HepG2 (cell line): Measurements from ENCODE around the gene ABHD1. TPM values are rescaled to one million over a fixed set of nuclear protein-coding genes. Genes with fewer than 3 reads are reported as not detected.

Source experiments
- ATAC-seq: fragments of 200-7000 bp; cut with Tn5 transposase; 3 replicates; pipeline ENCODE4 v1.9.1; 2020; ENCODE audit warnings: mild to moderate bottlenecking, moderate library complexity
- BruUV-seq: library from RNA; stranded (reverse); fragments of 400-500 nt; replicated peaks from 2 replicates; lab custom pipeline; 2021; lab: Mats Ljungman, UMichigan
- CTCF ChIA-PET: fragments of 300-600 bp; formaldehyde crosslinking; extraction: SDS; loops from one replicate; lab custom pipeline; 2021; ENCODE audit warnings: low total read pairs, inconsistent platforms, low intra/inter-chr PET ratio; lab: Yijun Ruan, JAX
- POLR2A ChIA-PET: fragments of 350-600 bp; sonication (Branson Sonifier 250); formaldehyde crosslinking; loops from one replicate; lab custom pipeline; 2020; ENCODE audit warnings: antibody characterized with exemption, inconsistent platforms; lab: Yijun Ruan, JAX
- DNase-seq: peaks from one replicate; pipeline ENCODE4 v3.0.0-alpha.2; 2015; ENCODE audit warnings: low spot score
- FAIRE-seq: peaks from 3 replicates; lab custom pipeline; 2011; peaks lifted over from hg19 to GRCh38; lab: Jason Lieb, UNC
- H2AFZ ChIP-seq: one replicate; pipeline ENCODE4 v1.6.1; 2011; ENCODE audit warnings: low read length, inconsistent platforms
- H3K27ac ChIP-seq: fragments of 300-600 bp; 3 replicates; pipeline ENCODE4 v1.8.0; 2011; ENCODE audit warnings: mixed run types, mild to moderate bottlenecking, mixed read lengths, low read length, inconsistent platforms; ENCODE audit not compliant: insufficient read depth; ENCODE audit errors: extremely low read length
- H3K27me3 ChIP-seq, 2 experiments: fragments of 200-600 bp in 1 of 2; 2 replicates in 1 of 2; 3 replicates in 1 of 2; pipeline versions ENCODE4 v1.6.0 to v1.8.0; 2011; ENCODE audit warnings: low read length in 2 of 2, mild to moderate bottlenecking in 2 of 2, moderate library complexity in 2 of 2, inconsistent platforms in 1 of 2; ENCODE audit not compliant: insufficient read depth in 2 of 2, control insufficient read depth in 1 of 2
- H3K36me3 ChIP-seq, 2 experiments: fragments of 200-600 bp in 1 of 2; replicated peaks in 1 of 2; 2 replicates in 1 of 2; 3 replicates in 1 of 2; pipeline versions ENCODE4 v1.5.1 to v1.8.0; 2011; ENCODE audit warnings: low read length in 2 of 2, inconsistent platforms in 1 of 2; ENCODE audit not compliant: insufficient read depth in 2 of 2, control insufficient read depth in 1 of 2
- H3K4me1 ChIP-seq: 2 replicates; pipeline ENCODE4 v1.5.1; 2012; ENCODE audit warnings: low read length, inconsistent platforms; ENCODE audit not compliant: insufficient read depth
- H3K4me2 ChIP-seq: 2 replicates; pipeline ENCODE4 v1.6.0; 2011; ENCODE audit warnings: low read depth, low read length, inconsistent platforms
- H3K4me3 ChIP-seq, 3 experiments: fragments of 200-600 bp in 1 of 3; sonication (generic), shearing (Covaris generic) in 1 of 3; replicated peaks in 1 of 3; 2 replicates each; pipeline ENCODE4 v1.5.1; 2011 to 2016; ENCODE audit warnings: low read length in 3 of 3, inconsistent platforms in 2 of 3, low read depth in 2 of 3, mild to moderate bottlenecking in 2 of 3, control low read depth in 1 of 3, mixed read lengths in 1 of 3; ENCODE audit not compliant: insufficient read depth in 1 of 3
- H3K79me2 ChIP-seq: one replicate; pipeline ENCODE4 v1.6.1; 2011; ENCODE audit warnings: low read length, inconsistent platforms; ENCODE audit not compliant: insufficient read depth
- H3K9ac ChIP-seq: 2 replicates; pipeline ENCODE4 v1.6.0; 2011; ENCODE audit warnings: mild to moderate bottlenecking, low read depth, low read length, inconsistent platforms; ENCODE audit not compliant: insufficient read depth
- H3K9me3 ChIP-seq: 2 replicates; pipeline ENCODE4 v1.5.1; 2012; ENCODE audit warnings: mild to moderate bottlenecking, low read length
- H4K20me1 ChIP-seq: 2 replicates; pipeline ENCODE4 v1.6.0; 2011; ENCODE audit warnings: inconsistent platforms, mild to moderate bottlenecking, low read length, moderate library complexity; ENCODE audit not compliant: insufficient read depth
- GABPB1 ChIP-seq: IDR thresholded peaks from 2 replicates; pipeline ENCODE4 v1.6.1; 2016; ENCODE audit warnings: mild to moderate bottlenecking, missing genetic modification reagents, moderate library complexity, missing compliant biosample characterization
- GFI1 ChIP-seq: sonication (generic); formaldehyde crosslinking; IDR thresholded peaks from 2 replicates; pipeline ENCODE4 v1.5.0; 2020; ENCODE audit warnings: missing genetic modification reagents, mild to moderate bottlenecking, borderline replicate concordance
- NFIB ChIP-seq: sonication (generic); formaldehyde crosslinking; IDR thresholded peaks from 2 replicates; pipeline ENCODE4 v1.9.0; 2021; ENCODE audit warnings: missing genetic modification reagents, mild to moderate bottlenecking, borderline replicate concordance
- PHB2 ChIP-seq: fragments of 450-650 bp; IDR thresholded peaks from 2 replicates; pipeline ENCODE4 v1.6.1; 2018; ENCODE audit not compliant: partially characterized antibody
- PHF21A ChIP-seq: sonication (generic); formaldehyde crosslinking; IDR thresholded peaks from 2 replicates; pipeline ENCODE4 v1.5.0; 2020; ENCODE audit warnings: mild to moderate bottlenecking, missing genetic modification reagents
- PTBP1 ChIP-seq: fragments of 200-400 bp; formaldehyde crosslinking; IDR thresholded peaks from 2 replicates; pipeline ENCODE4 v1.6.1; 2018; ENCODE audit warnings: low read length, low read depth; ENCODE audit not compliant: poor library complexity, severe bottlenecking
- RBM39 ChIP-seq: fragments of 200-400 bp; formaldehyde crosslinking; IDR thresholded peaks from one replicate; pipeline ENCODE4 v1.6.1; 2018; ENCODE audit warnings: antibody characterized with exemption, mild to moderate bottlenecking, low read depth, low read length; ENCODE audit not compliant: poor library complexity, severe bottlenecking
- SIX1 ChIP-seq: sonication (generic); formaldehyde crosslinking; IDR thresholded peaks from 2 replicates; pipeline ENCODE4 v1.4.0; 2020; ENCODE audit warnings: missing genetic modification reagents, borderline replicate concordance
- SMARCE1 ChIP-seq: fragments of 450-650 bp; IDR thresholded peaks from 2 replicates; pipeline ENCODE4 v1.6.1; 2017; ENCODE audit warnings: borderline replicate concordance
- SRF ChIP-seq: IDR thresholded peaks from 2 replicates; pipeline ENCODE4 v1.6.1; 2011; ENCODE audit warnings: mild to moderate bottlenecking, low read depth, low read length, moderate library complexity
- YY1 ChIP-seq: IDR thresholded peaks from 2 replicates; pipeline ENCODE4 v1.6.1; 2011; ENCODE audit warnings: low read length, low read depth, moderate library complexity, mild to moderate bottlenecking; ENCODE audit not compliant: insufficient read depth, insufficient replicate concordance
- ZNF44 ChIP-seq: sonication (generic); formaldehyde crosslinking; IDR thresholded peaks from 2 replicates; pipeline ENCODE4 v1.5.1; 2020; ENCODE audit warnings: mild to moderate bottlenecking, missing genetic modification reagents
- WGBS: methylation state at CpG from one replicate; pipeline ENCODE4 v1.1.6; 2017; ENCODE audit warnings: low lambda C conversion rate; 5-methylcytosine and 5-hydroxymethylcytosine counted together
- in situ Hi-C: cut with HindIII; loops from 2 replicates; pipeline ENCODE4 v1.10.0; 2017; ENCODE audit warnings: low pct_unique_long_range_greater_than_20kb; ENCODE audit not compliant: extremely low pct_ligation_motif_present
- intact Hi-C: fragments of 100-400 bp; cut with micrococcal nuclease; formaldehyde crosslinking; loops from one replicate; pipeline ENCODE4 v1.10.0; 2022; ENCODE audit not compliant: unreplicated experiment
- polyA plus RNA-seq, 8 experiments: library from polyadenylated mRNA; depleted of rRNA in 3 of 8; stranded (reverse) in 7 of 8; unstranded in 1 of 8; fragments of >200 nt; fragmentation: Illumina TruSeq in 4 of 8; extraction: Trizol in 4 of 8; gene quantifications; 2 replicates each; pipeline versions ENCODE4 v1.2.1 to v1.2.3, GENCODE V29; 2011 to 2016; ENCODE audit warnings: low read depth in 4 of 8, missing spikeins in 1 of 8, mixed read lengths in 1 of 8; ENCODE audit not compliant: insufficient read depth in 1 of 8
- total RNA-seq, 5 experiments: library from RNA; depleted of rRNA; stranded (reverse); fragments of >200 nt; fragmentation: Illumina TruSeq; extraction: Trizol; gene quantifications; 2 replicates each; pipeline ENCODE4 v1.2.3, GENCODE V29; 2016; ENCODE audit warnings: low read depth in 1 of 5
- TF ChIP-seq, protein P1 (sequence below): sonication (generic); formaldehyde crosslinking; IDR thresholded peaks from 2 replicates; pipeline ENCODE4 v1.5.0; 2020; ENCODE audit warnings: missing genetic modification reagents
- TF ChIP-seq, protein P2 (sequence below): sonication (generic); formaldehyde crosslinking; IDR thresholded peaks from 2 replicates; pipeline ENCODE4 v1.8.1; 2023; ENCODE audit warnings: mild to moderate bottlenecking, missing genetic modification reagents
- TF ChIP-seq, protein P3 (sequence below): sonication (generic); formaldehyde crosslinking; IDR thresholded peaks from 2 replicates; pipeline ENCODE4 v1.5.0; 2020; ENCODE audit warnings: mild to moderate bottlenecking, missing genetic modification reagents, moderate library complexity
- TF ChIP-seq, protein P4 (sequence below): sonication (generic); formaldehyde crosslinking; IDR thresholded peaks from 2 replicates; pipeline ENCODE4 v1.5.0; 2020; ENCODE audit warnings: mild to moderate bottlenecking, low read depth, missing genetic modification reagents, borderline replicate concordance
- TF ChIP-seq, protein P5 (sequence below): sonication (generic); formaldehyde crosslinking; IDR thresholded peaks from 2 replicates; pipeline ENCODE4 v1.8.0; 2022; ENCODE audit warnings: low read depth, missing genetic modification reagents
- TF ChIP-seq, protein P6 (sequence below): sonication (generic); formaldehyde crosslinking; IDR thresholded peaks from 2 replicates; pipeline ENCODE4 v1.8.1; 2023; ENCODE audit warnings: missing genetic modification reagents, mild to moderate bottlenecking, borderline replicate concordance

ABHD1 gene
- total and polyA plus RNA-seq, 2 of the 13 experiments (the other 11 are each of a cell fraction or from before 2014, with no cell fraction given) = 0.04 to 0.81 TPM

DNA sequence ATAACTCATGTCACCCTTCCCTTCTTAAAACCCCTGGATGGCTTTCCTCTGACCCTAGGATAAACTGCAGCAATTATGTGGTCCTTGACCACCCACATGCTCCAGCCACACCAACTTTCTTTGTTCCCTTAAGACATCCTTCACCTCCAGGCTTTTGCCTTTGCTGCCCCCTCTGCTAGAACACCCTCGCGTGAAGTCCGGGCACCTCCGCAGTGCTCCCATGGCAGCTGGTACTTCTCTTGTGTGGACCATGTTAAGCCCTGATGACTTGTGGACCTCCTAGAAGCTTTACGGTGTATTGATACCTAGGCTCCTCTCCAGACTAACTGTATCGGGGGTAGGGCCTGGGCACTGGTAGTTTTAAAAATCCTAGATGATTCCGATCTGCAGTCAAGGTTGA, 824 bp upstream of the ABHD1 start:
- peaks cover 2 to 48% of the 10 kb centered on the region in 2 experiments; a peak in 4 of 5 replicates for H3K27me3 ChIP-seq
- BruUV-seq = no TSS peak
- DNase-seq (no peak), ATAC-seq (peak; percentile 1; the same call in 2 of the 3 replicates), FAIRE-seq (no peak)
- no peaks in the 10 kb centered on the region for H3K9me3 ChIP-seq
- peak overlapping the region; percentile 4 for H2AFZ ChIP-seq
- POLR2A ChIA-PET = interaction anchor here (0.9 to 5.3 kb wide), 11 partner anchors 10 to 72 kb away, joined by 3 to 76 read pairs (median 5); partner anchors contain the start of genes KHK, OST4, PREB and PRR30
- 47% methylated on average over 7 of the region's 7 CpGs for WGBS
- peak overlapping the region; percentile 66; the same call in 1 of the 2 replicates for H3K9ac ChIP-seq
- no peak overlapping the region for H3K27ac ChIP-seq
- intact Hi-C loops = loop anchor here (1.0 kb wide), 1 partner anchor 12 kb away; the partner anchor contains the start of gene PREB
- no peaks in the 10 kb centered on the region for H3K79me2 ChIP-seq
- in situ Hi-C loops = no loop called here
- no peaks in the 10 kb centered on the region for H3K36me3 ChIP-seq
- H3K4me3 ChIP-seq = peak overlapping the region; percentile 46 to 80 (median 62); a peak in 3 of 6 replicates
- CTCF ChIA-PET = no interaction called here
- no peaks in the 10 kb centered on the region for H4K20me1 ChIP-seq
- H3K4me2 ChIP-seq = peak overlapping the region; percentile 99
- peaks cover 63% of the 10 kb centered on the region for H3K4me1 ChIP-seq
- TF ChIP-seq, protein P1, sequence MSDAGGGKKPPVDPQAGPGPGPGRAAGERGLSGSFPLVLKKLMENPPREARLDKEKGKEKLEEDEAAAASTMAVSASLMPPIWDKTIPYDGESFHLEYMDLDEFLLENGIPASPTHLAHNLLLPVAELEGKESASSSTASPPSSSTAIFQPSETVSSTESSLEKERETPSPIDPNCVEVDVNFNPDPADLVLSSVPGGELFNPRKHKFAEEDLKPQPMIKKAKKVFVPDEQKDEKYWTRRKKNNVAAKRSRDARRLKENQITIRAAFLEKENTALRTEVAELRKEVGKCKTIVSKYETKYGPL (CRISPR knock-in tag) = no peak
- TF ChIP-seq, protein P2, sequence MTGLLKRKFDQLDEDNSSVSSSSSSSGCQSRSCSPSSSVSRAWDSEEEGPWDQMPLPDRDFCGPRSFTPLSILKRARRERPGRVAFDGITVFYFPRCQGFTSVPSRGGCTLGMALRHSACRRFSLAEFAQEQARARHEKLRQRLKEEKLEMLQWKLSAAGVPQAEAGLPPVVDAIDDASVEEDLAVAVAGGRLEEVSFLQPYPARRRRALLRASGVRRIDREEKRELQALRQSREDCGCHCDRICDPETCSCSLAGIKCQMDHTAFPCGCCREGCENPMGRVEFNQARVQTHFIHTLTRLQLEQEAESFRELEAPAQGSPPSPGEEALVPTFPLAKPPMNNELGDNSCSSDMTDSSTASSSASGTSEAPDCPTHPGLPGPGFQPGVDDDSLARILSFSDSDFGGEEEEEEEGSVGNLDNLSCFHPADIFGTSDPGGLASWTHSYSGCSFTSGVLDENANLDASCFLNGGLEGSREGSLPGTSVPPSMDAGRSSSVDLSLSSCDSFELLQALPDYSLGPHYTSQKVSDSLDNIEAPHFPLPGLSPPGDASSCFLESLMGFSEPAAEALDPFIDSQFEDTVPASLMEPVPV (CRISPR knock-in tag) = no peak
- TF ChIP-seq RBM39 (no peak), SIX1 (CRISPR knock-in tag) (no peak), SRF (no peak), PHB2 (no peak), NFIB (CRISPR knock-in tag) (no peak), PTBP1 (no peak), YY1 (no peak), GFI1 (CRISPR knock-in tag) (no peak), GABPB1 (CRISPR knock-in tag) (no peak), ZNF44 (CRISPR knock-in tag) (no peak), PHF21A (CRISPR knock-in tag) (0 out of 2 replicates have a peak, but pooled peaks have one; percentile 5), SMARCE1 (no peak)
- TF ChIP-seq, protein P3, sequence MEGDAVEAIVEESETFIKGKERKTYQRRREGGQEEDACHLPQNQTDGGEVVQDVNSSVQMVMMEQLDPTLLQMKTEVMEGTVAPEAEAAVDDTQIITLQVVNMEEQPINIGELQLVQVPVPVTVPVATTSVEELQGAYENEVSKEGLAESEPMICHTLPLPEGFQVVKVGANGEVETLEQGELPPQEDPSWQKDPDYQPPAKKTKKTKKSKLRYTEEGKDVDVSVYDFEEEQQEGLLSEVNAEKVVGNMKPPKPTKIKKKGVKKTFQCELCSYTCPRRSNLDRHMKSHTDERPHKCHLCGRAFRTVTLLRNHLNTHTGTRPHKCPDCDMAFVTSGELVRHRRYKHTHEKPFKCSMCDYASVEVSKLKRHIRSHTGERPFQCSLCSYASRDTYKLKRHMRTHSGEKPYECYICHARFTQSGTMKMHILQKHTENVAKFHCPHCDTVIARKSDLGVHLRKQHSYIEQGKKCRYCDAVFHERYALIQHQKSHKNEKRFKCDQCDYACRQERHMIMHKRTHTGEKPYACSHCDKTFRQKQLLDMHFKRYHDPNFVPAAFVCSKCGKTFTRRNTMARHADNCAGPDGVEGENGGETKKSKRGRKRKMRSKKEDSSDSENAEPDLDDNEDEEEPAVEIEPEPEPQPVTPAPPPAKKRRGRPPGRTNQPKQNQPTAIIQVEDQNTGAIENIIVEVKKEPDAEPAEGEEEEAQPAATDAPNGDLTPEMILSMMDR (CRISPR knock-in tag) = no peak
- TF ChIP-seq, protein P4, sequence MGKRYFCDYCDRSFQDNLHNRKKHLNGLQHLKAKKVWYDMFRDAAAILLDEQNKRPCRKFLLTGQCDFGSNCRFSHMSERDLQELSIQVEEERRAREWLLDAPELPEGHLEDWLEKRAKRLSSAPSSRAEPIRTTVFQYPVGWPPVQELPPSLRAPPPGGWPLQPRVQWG (CRISPR knock-in tag) = no peak
- TF ChIP-seq, protein P5, sequence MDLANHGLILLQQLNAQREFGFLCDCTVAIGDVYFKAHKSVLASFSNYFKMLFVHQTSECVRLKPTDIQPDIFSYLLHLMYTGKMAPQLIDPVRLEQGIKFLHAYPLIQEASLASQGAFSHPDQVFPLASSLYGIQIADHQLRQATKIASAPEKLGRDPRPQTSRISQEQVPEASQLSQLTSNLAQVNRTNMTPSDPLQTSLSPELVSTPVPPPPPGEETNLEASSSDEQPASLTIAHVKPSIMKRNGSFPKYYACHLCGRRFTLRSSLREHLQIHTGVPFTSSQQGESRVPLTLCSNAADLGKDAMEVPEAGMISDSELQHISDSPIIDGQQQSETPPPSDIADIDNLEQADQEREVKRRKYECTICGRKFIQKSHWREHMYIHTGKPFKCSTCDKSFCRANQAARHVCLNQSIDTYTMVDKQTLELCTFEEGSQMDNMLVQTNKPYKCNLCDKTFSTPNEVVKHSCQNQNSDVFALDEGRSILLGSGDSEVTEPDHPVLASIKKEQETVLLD (CRISPR knock-in tag) = no peak
- TF ChIP-seq, protein P6, sequence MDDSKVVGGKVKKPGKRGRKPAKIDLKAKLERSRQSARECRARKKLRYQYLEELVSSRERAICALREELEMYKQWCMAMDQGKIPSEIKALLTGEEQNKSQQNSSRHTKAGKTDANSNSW (CRISPR knock-in tag) = no peak
